Astrocyte (in vitro differentiated cells and primary cell): Measurements from ENCODE around the gene ATN1. TPM values are rescaled to one million over a fixed set of nuclear protein-coding genes. Genes with fewer than 3 reads are reported as not detected.

Experiments used
- DNase-seq: peaks from one replicate; pipeline ENCODE4 v3.0.0-alpha.2; 2010; ENCODE audit warnings: low read depth
- FAIRE-seq: peaks from 2 replicates; lab custom pipeline; 2011; peaks lifted over from hg19 to GRCh38; lab: Jason Lieb, UNC
- H2AFZ ChIP-seq: 2 replicates; pipeline ENCODE4 v1.6.0; 2012; ENCODE audit warnings: low read depth, low read length, inconsistent platforms
- H3K27ac ChIP-seq: 2 replicates; pipeline ENCODE4 v1.5.1; 2011; ENCODE audit warnings: low read depth, low read length, inconsistent platforms
- H3K27me3 ChIP-seq: 2 replicates; pipeline ENCODE4 v1.6.0; 2011; ENCODE audit warnings: low read length, inconsistent platforms; ENCODE audit not compliant: insufficient read depth
- H3K36me3 ChIP-seq: 2 replicates; pipeline ENCODE4 v1.5.1; 2011; ENCODE audit warnings: low read length, inconsistent platforms; ENCODE audit not compliant: insufficient read depth
- H3K4me1 ChIP-seq: 2 replicates; pipeline ENCODE4 v1.5.1; 2011; ENCODE audit warnings: low read length, inconsistent platforms; ENCODE audit not compliant: insufficient read depth
- H3K4me2 ChIP-seq: 2 replicates; pipeline ENCODE4 v1.6.0; 2012; ENCODE audit warnings: low read length, inconsistent platforms
- H3K4me3 ChIP-seq: 2 replicates; pipeline ENCODE4 v1.5.1; 2011; ENCODE audit warnings: low read depth, mild to moderate bottlenecking, low read length, inconsistent platforms; ENCODE audit not compliant: insufficient read depth
- H3K79me2 ChIP-seq: 2 replicates; pipeline ENCODE4 v1.6.0; 2012; ENCODE audit warnings: mild to moderate bottlenecking, low read length, inconsistent platforms; ENCODE audit not compliant: insufficient read depth
- H3K9ac ChIP-seq: 2 replicates; pipeline ENCODE4 v1.6.0; 2012; ENCODE audit warnings: mild to moderate bottlenecking, low read length, inconsistent platforms
- H3K9me3 ChIP-seq: 2 replicates; pipeline ENCODE4 v1.5.1; 2012; ENCODE audit warnings: low read depth, mild to moderate bottlenecking, low read length, inconsistent platforms; ENCODE audit not compliant: insufficient read depth
- H4K20me1 ChIP-seq: 2 replicates; pipeline ENCODE4 v1.6.0; 2012; ENCODE audit warnings: low read length, inconsistent platforms; ENCODE audit not compliant: insufficient read depth
- H3K27ac Mint-ChIP-seq: one replicate; pipeline ENCODE4 v1.8.0; 2021; ENCODE audit warnings: mild to moderate bottlenecking, mixed read lengths; ENCODE audit not compliant: unreplicated experiment
- H3K27me3 Mint-ChIP-seq: one replicate; pipeline ENCODE4 v1.8.0; 2021; ENCODE audit warnings: low read depth, mixed read lengths; ENCODE audit not compliant: unreplicated experiment
- H3K36me3 Mint-ChIP-seq: one replicate; pipeline ENCODE4 v1.8.0; 2021; ENCODE audit warnings: low read depth, mixed read lengths; ENCODE audit not compliant: unreplicated experiment
- H3K4me1 Mint-ChIP-seq: one replicate; pipeline ENCODE4 v1.8.0; 2021; ENCODE audit warnings: low read depth, mixed read lengths; ENCODE audit not compliant: unreplicated experiment
- H3K4me3 Mint-ChIP-seq: one replicate; pipeline ENCODE4 v1.8.0; 2021; ENCODE audit warnings: mild to moderate bottlenecking, moderate library complexity, mixed read lengths; ENCODE audit not compliant: unreplicated experiment
- H3K9me3 Mint-ChIP-seq: one replicate; pipeline ENCODE4 v1.8.0; 2021; ENCODE audit warnings: mild to moderate bottlenecking, mixed read lengths; ENCODE audit not compliant: unreplicated experiment
- CTCF ChIP-seq: IDR thresholded peaks from 2 replicates; pipeline ENCODE4 v1.5.1; 2011; ENCODE audit warnings: low read depth, mild to moderate bottlenecking, inconsistent platforms, low read length, moderate library complexity; ENCODE audit not compliant: insufficient read depth
- EZH2 ChIP-seq: IDR thresholded peaks from 2 replicates; pipeline ENCODE4 v1.6.1; 2012; ENCODE audit warnings: mild to moderate bottlenecking, low read length, inconsistent platforms; ENCODE audit not compliant: insufficient read depth
- total RNA-seq: library from RNA; stranded (reverse); gene quantifications from 2 replicates; pipeline ENCODE4 v1.2.1, GENCODE V29; 2021

The ATN1 gene
- total RNA-seq, 1 donor from 2014 or later: 97.8 TPM

- peak overlapping the region; percentile 94 for H3K9ac ChIP-seq
- DNase-seq (no peak), FAIRE-seq (no peak)
- no peak overlapping the region for H3K27ac ChIP-seq
- H3K27ac Mint-ChIP-seq: peak overlapping the region; percentile 9
- TF ChIP-seq CTCF (no peak), EZH2 (no peak)
- peaks cover 54% of the 10 kb centered on the region for H4K20me1 ChIP-seq
- no peak overlapping the region for H2AFZ ChIP-seq
- H3K9me3 ChIP-seq: no peaks in the 10 kb centered on the region
- H3K4me2 ChIP-seq: peak overlapping the region; percentile 98
- no peaks in the 10 kb centered on the region for H3K9me3 Mint-ChIP-seq
- H3K4me1 Mint-ChIP-seq: peaks cover 58% of the 10 kb centered on the region
- H3K4me1 ChIP-seq: peaks cover 51% of the 10 kb centered on the region
- H3K36me3 ChIP-seq: peaks cover 7% of the 10 kb centered on the region
- H3K4me3 ChIP-seq: peak overlapping the region; percentile 85
- no peaks in the 10 kb centered on the region for H3K27me3 Mint-ChIP-seq
- H3K36me3 Mint-ChIP-seq: peaks cover 11% of the 10 kb centered on the region
- no peaks in the 10 kb centered on the region for H3K27me3 ChIP-seq
- H3K79me2 ChIP-seq: peaks cover 75% of the 10 kb centered on the region
- peak overlapping the region; percentile 100 for H3K4me3 Mint-ChIP-seq
Observed at GRCh38 chr12:6929466-6930452, 2.0 kb downstream of the ATN1 start.

GRCh38 chr12:6932766-6933165 lies 5.0 kb downstream of the ATN1 start:
- H3K4me1 Mint-ChIP-seq: peaks cover 41% of the 10 kb centered on the region
- Histone ChIP-seq H3K27ac (no peak overlapping the region), H3K4me1 (peaks cover 40% of the 10 kb centered on the region), H3K4me3 (no peak overlapping the region), H4K20me1 (peaks cover 59% of the 10 kb centered on the region), H3K79me2 (peaks cover 69% of the 10 kb centered on the region), H2AFZ (no peak overlapping the region), H3K27me3 (no peaks in the 10 kb centered on the region), H3K9ac (peak overlapping the region; percentile 10), H3K4me2 (no peak overlapping the region), H3K9me3 (no peaks in the 10 kb centered on the region), H3K36me3 (peaks cover 11% of the 10 kb centered on the region)
- H3K9me3 Mint-ChIP-seq: no peaks in the 10 kb centered on the region
- TF ChIP-seq EZH2 (no peak), CTCF (no peak)
- peak overlapping the region; percentile 69 for H3K4me3 Mint-ChIP-seq
- no peak overlapping the region for H3K27ac Mint-ChIP-seq
- FAIRE-seq (no peak), DNase-seq (no peak)
- no peaks in the 10 kb centered on the region for H3K27me3 Mint-ChIP-seq
- H3K36me3 Mint-ChIP-seq: peaks cover 16% of the 10 kb centered on the region

DNA sequence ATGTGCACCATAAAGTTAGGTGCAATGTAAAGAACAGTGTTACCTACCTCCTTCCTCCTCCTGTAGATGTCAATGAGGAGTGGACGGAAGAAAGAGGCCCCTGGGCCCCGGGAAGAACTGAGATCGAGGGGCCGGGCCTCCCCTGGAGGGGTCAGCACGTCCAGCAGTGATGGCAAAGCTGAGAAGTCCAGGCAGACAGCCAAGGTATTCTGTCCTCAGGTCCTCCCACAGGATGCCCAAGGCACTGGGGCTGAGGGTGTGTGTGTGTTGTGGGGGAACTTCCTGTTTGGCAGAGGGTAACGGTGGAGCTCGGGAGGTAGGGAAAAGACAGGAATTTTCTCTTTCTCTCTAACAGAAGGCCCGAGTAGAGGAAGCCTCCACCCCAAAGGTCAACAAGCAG lies 6.4 kb downstream of the ATN1 start:
- no peaks in the 10 kb centered on the region for H3K27me3 Mint-ChIP-seq
- peaks cover 16% of the 10 kb centered on the region for H3K36me3 ChIP-seq
- H3K27ac ChIP-seq: peak overlapping the region; percentile 3
- FAIRE-seq: no peak
- peak; percentile 52 for DNase-seq
- H3K4me2 ChIP-seq: peak overlapping the region; percentile 37
- H3K4me3 ChIP-seq: no peak overlapping the region
- peaks cover 41% of the 10 kb centered on the region for H3K4me1 Mint-ChIP-seq
- TF ChIP-seq EZH2: no peak
- no peak for TF ChIP-seq CTCF
- peak overlapping the region; percentile 54 for H3K4me3 Mint-ChIP-seq
- peaks cover 44% of the 10 kb centered on the region for H3K4me1 ChIP-seq
- H3K9me3 ChIP-seq: no peaks in the 10 kb centered on the region
- H3K79me2 ChIP-seq: peaks cover 65% of the 10 kb centered on the region
- peaks cover 18% of the 10 kb centered on the region for H3K36me3 Mint-ChIP-seq
- H3K9me3 Mint-ChIP-seq: no peaks in the 10 kb centered on the region
- no peak overlapping the region for H2AFZ ChIP-seq
- peak overlapping the region; percentile 56 for H3K9ac ChIP-seq
- no peak overlapping the region for H3K27ac Mint-ChIP-seq
- H3K27me3 ChIP-seq: no peaks in the 10 kb centered on the region
- H4K20me1 ChIP-seq: peaks cover 58% of the 10 kb centered on the region
